T-helper 1 cell treated with Interleukin-12 subunit alpha and Interleukin-12 subunit beta and Interleukin-4 antibody, amounts not matched to agents 30 μg/mL and 1 μg/mL, for 36 hours (primary cell): ENCODE data around the gene PTCD1.
"Not testable (repeated sequence)": the region's sequence is repeated elsewhere in the genome, so short reads cannot be mapped to it uniquely, and the experiment has no call there.

ENCODE experiments used
- H3K27ac Mint-ChIP-seq: one replicate; pipeline ENCODE4 v1.8.0; 2021; ENCODE audit warnings: mild to moderate bottlenecking, mixed read lengths
- H3K27me3 Mint-ChIP-seq: one replicate; pipeline ENCODE4 v1.8.0; 2021; ENCODE audit warnings: low read depth, mixed read lengths
- H3K36me3 Mint-ChIP-seq: one replicate; pipeline ENCODE4 v1.8.0; 2021; ENCODE audit warnings: low read depth, mixed read lengths
- H3K4me1 Mint-ChIP-seq: one replicate; pipeline ENCODE4 v1.8.0; 2021; ENCODE audit warnings: low read depth, mixed read lengths
- H3K4me3 Mint-ChIP-seq: one replicate; pipeline ENCODE4 v1.8.0; 2021; ENCODE audit warnings: mild to moderate bottlenecking, moderate library complexity, mixed read lengths
- H3K9me3 Mint-ChIP-seq: one replicate; pipeline ENCODE4 v1.8.0; 2021; ENCODE audit warnings: mixed read lengths

The PTCD1 gene

GRCh38 chr7:99393355-99394187 is 45.0 kb downstream of the PTCD1 start:
- peaks cover 45% of the 10 kb centered on the region for H3K36me3 Mint-ChIP-seq

GRCh38 chr7:99392659-99393354 is 45.8 kb downstream of the PTCD1 start:
- Mint-ChIP-seq H3K27ac (peak overlapping the region; percentile 76), H3K27me3 (no peaks in the 10 kb centered on the region), H3K4me3 (peak overlapping the region; percentile 65), H3K36me3 (peaks cover 44% of the 10 kb centered on the region), H3K4me1 (peaks cover 15% of the 10 kb centered on the region), H3K9me3 (no peaks in the 10 kb centered on the region)

More at GRCh38 chr7:99393355-99394187, 45.0 kb downstream of the PTCD1 start:
- Mint-ChIP-seq H3K27me3 (no peaks in the 10 kb centered on the region), H3K4me1 (peaks cover 23% of the 10 kb centered on the region), H3K4me3 (peak overlapping the region; percentile 65), H3K27ac (peak overlapping the region; percentile 76), H3K9me3 (no peaks in the 10 kb centered on the region)

- Mint-ChIP-seq H3K27ac (peak overlapping the region; percentile 24), H3K36me3 (peaks cover 42% of the 10 kb centered on the region), H3K4me1 (peaks cover 14% of the 10 kb centered on the region), H3K4me3 (no peak overlapping the region), H3K27me3 (no peaks in the 10 kb centered on the region), H3K9me3 (no peaks in the 10 kb centered on the region)
Observed at GRCh38 chr7:99392046-99392445, 46.6 kb downstream of the PTCD1 start.

GRCh38 chr7:99390941-99391602 is 47.5 kb downstream of the PTCD1 start:
- Mint-ChIP-seq H3K4me1 (peaks cover 14% of the 10 kb centered on the region), H3K27ac (no peak overlapping the region), H3K27me3 (no peaks in the 10 kb centered on the region), H3K36me3 (peaks cover 44% of the 10 kb centered on the region), H3K4me3 (no peak overlapping the region), H3K9me3 (no peaks in the 10 kb centered on the region)

DNA sequence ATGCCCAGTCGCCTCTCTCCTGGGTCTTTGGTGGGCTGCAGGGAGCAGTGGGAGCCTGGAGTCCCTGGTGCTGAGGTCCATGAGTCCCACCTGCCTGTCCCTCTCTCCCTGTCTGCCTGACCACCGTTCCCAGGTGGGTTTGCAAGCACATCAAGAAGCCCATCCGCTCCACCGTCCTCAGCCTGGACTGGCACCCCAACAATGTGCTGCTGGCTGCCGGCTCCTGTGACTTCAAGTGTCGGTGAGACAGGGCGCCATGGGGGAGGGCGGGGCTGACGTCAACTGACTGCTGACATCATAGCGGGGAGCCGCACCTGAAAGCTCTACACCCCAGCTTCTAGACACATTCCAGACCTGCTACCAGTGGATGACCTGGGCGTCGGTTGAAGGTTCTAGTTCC is 48.8 kb downstream of the PTCD1 start:
- Mint-ChIP-seq H3K4me1 (peaks cover 14% of the 10 kb centered on the region), H3K36me3 (peaks cover 40% of the 10 kb centered on the region)

GRCh38 chr7:99387912-99388311 is 50.7 kb downstream of the PTCD1 start:
- Mint-ChIP-seq H3K27me3 (no peaks in the 10 kb centered on the region), H3K36me3 (peaks cover 31% of the 10 kb centered on the region), H3K9me3 (no peaks in the 10 kb centered on the region), H3K4me3 (no peak overlapping the region), H3K27ac (no peak overlapping the region), H3K4me1 (peaks cover 12% of the 10 kb centered on the region)

More for the DNA sequence above, 48.8 kb downstream of the PTCD1 start:
- Mint-ChIP-seq H3K27me3 (no peaks in the 10 kb centered on the region), H3K4me3 (no peak overlapping the region), H3K27ac (no peak overlapping the region), H3K9me3 (no peaks in the 10 kb centered on the region)

GRCh38 chr7:99387239-99387635 is 51.4 kb downstream of the PTCD1 start:
- H3K27ac Mint-ChIP-seq = not testable (repeated sequence)

DNA sequence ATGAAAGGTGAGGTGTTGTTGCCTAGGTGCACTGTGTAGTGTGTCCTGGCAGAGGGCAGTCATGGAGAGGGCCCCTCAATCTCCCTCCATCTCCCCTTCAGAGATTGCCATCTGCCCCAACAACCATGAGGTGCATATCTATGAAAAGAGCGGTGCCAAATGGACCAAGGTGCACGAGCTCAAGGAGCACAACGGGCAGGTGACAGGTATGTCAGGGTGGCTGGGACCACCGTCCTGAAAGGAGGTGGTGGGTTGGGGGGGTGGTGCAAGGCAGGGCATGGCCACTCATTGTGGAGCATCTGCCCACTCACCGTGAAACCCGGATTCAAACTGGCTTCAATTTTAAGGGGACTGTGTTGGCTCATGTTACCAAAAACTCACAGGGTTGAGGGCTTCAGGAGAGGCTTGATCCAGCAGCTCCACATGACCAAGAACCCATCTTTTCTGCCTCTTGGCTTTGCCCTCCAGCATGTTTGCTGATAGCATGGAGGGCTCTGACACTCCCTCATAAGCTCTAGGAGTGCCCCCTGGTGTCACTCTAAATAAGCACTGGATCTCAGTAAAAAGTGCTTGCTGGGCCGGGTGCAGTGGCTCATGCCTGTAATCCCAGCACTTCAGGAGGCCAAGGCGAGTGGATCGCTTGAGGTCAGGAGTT is 51.9 kb downstream of the PTCD1 start:
- Mint-ChIP-seq H3K27ac (no peak overlapping the region), H3K9me3 (no peaks in the 10 kb centered on the region), H3K4me3 (no peak overlapping the region)

More at GRCh38 chr7:99387239-99387635, 51.4 kb downstream of the PTCD1 start:
- not testable (repeated sequence) for H3K9me3 Mint-ChIP-seq, H3K27me3 Mint-ChIP-seq, H3K4me3 Mint-ChIP-seq
- peaks cover 10% of the 10 kb centered on the region for H3K4me1 Mint-ChIP-seq
- peaks cover 31% of the 10 kb centered on the region for H3K36me3 Mint-ChIP-seq

DNA sequence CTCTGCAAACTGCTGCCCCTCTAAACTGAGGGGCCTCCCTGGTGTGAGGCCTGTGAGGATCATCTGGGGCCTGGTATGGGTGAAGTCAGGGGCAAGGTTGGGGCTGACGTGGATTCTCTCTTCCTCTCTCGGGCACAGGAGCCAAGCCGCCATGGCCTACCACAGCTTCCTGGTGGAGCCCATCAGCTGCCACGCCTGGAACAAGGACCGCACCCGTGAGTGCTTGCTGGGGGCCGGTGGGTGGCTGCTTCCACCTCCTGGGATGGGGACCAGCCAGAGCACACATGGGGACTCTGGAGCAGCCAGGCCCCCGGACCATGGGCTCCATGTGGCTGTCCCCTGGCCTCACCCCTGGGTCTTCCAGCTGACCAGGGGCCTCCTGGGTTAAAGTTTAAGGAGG is 53.0 kb downstream of the PTCD1 start:
- Mint-ChIP-seq H3K9me3 (no peaks in the 10 kb centered on the region), H3K4me3 (no peak overlapping the region), H3K27ac (no peak overlapping the region), H3K4me1 (peaks cover 16% of the 10 kb centered on the region), H3K27me3 (no peaks in the 10 kb centered on the region), H3K36me3 (peaks cover 31% of the 10 kb centered on the region)

More for the DNA sequence above, 51.9 kb downstream of the PTCD1 start:
- H3K4me1 Mint-ChIP-seq = peaks cover 7% of the 10 kb centered on the region
- peaks cover 26% of the 10 kb centered on the region for H3K36me3 Mint-ChIP-seq
- no peaks in the 10 kb centered on the region for H3K27me3 Mint-ChIP-seq

- peaks cover 24% of the 10 kb centered on the region for H3K4me1 Mint-ChIP-seq
- no peaks in the 10 kb centered on the region for H3K27me3 Mint-ChIP-seq
- H3K9me3 Mint-ChIP-seq = no peaks in the 10 kb centered on the region
- H3K4me3 Mint-ChIP-seq = no peak overlapping the region
- H3K36me3 Mint-ChIP-seq = peaks cover 33% of the 10 kb centered on the region
- peak overlapping the region; percentile 9 for H3K27ac Mint-ChIP-seq
Observed at GRCh38 chr7:99384523-99384922, 54.1 kb downstream of the PTCD1 start.

GRCh38 chr7:99383791-99384370 is 54.7 kb downstream of the PTCD1 start:
- Mint-ChIP-seq H3K27ac (peak overlapping the region; percentile 83), H3K4me3 (no peak overlapping the region), H3K4me1 (peaks cover 30% of the 10 kb centered on the region), H3K9me3 (no peaks in the 10 kb centered on the region), H3K36me3 (peaks cover 36% of the 10 kb centered on the region), H3K27me3 (no peaks in the 10 kb centered on the region)

- Mint-ChIP-seq H3K4me1 (peaks cover 30% of the 10 kb centered on the region), H3K27ac (peak overlapping the region; percentile 83), H3K4me3 (no peak overlapping the region), H3K36me3 (peaks cover 33% of the 10 kb centered on the region), H3K27me3 (no peaks in the 10 kb centered on the region), H3K9me3 (no peaks in the 10 kb centered on the region)
Observed at GRCh38 chr7:99383203-99383602, 55.4 kb downstream of the PTCD1 start.

DNA sequence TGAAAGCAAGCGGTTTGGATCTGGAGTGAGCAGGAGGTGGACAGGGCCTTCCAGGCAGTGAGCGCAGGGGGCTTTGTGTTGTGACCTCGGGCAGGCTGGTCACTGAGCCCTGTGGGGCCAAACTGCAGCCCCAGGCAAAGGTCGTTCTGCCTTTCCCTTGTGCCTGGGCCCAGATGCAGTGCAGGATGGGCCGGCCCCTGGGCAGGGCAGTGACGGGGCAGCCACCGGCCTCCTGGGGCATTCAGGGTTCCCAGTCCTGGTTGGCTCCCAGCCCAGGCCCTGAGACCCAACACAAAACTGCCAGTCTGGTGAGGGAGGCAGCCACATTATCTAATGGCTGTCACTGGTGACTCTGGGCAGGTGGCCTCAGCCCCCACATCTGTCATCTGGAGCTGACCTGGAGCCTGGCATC is 56.9 kb downstream of the PTCD1 start:
- Mint-ChIP-seq H3K4me3 (peak overlapping the region; percentile 88), H3K4me1 (peaks cover 38% of the 10 kb centered on the region), H3K27ac (peak overlapping the region; percentile 97), H3K27me3 (no peaks in the 10 kb centered on the region), H3K9me3 (no peaks in the 10 kb centered on the region), H3K36me3 (peaks cover 40% of the 10 kb centered on the region)
